HEK293 (cell line): ENCODE measurements around the gene FCHO2.
A peak's percentile ranks its signal among the peaks of the same experiment; 100 is the strongest.

Experiments used
- CTCF ChIA-PET: fragments of 350-600 bp; formaldehyde crosslinking; extraction: SDS; loops from one replicate; lab custom pipeline; 2021; ENCODE audit warnings: antibody characterized with exemption; lab: Yijun Ruan, JAX
- POLR2A ChIA-PET: fragments of 300-600 bp; formaldehyde crosslinking; extraction: SDS; loops from one replicate; lab custom pipeline; 2020; ENCODE audit warnings: antibody characterized with exemption, inconsistent platforms; lab: Yijun Ruan, JAX
- H3K27ac ChIP-seq: fragments of 200-500 bp; sonication (Bioruptor generic); 2 replicates; pipeline ENCODE4 v1.5.1; 2014; ENCODE audit warnings: low read depth, low read length, control low read depth, inconsistent platforms; ENCODE audit errors: extremely low read depth
- H3K36me3 ChIP-seq, 2 experiments: fragments of 200-500 bp in 1 of 2; sonication (Bioruptor generic) in 1 of 2; 1 replicate in 1 of 2; 2 replicates in 1 of 2; pipeline ENCODE4 v1.5.1; 2014 to 2017; ENCODE audit warnings: inconsistent platforms in 2 of 2, low read length in 2 of 2; ENCODE audit not compliant: control insufficient read depth in 2 of 2, insufficient read depth in 1 of 2
- H3K4me1 ChIP-seq: fragments of 200-500 bp; sonication (Bioruptor generic); 2 replicates; pipeline ENCODE4 v1.5.1; 2014; ENCODE audit warnings: mild to moderate bottlenecking, low read length, inconsistent platforms; ENCODE audit not compliant: control insufficient read depth, insufficient read depth
- H3K4me3 ChIP-seq: 2 replicates; pipeline ENCODE4 v1.5.1; 2011; ENCODE audit warnings: low read depth, mild to moderate bottlenecking, control low read depth, low read length, moderate library complexity
- H3K9me3 ChIP-seq: fragments of 200-500 bp; sonication (Bioruptor generic); 2 replicates; pipeline ENCODE4 v1.5.1; 2014; ENCODE audit warnings: low read depth, low read length, inconsistent platforms; ENCODE audit not compliant: control insufficient read depth, insufficient read depth
- KLF8 ChIP-seq: fragments of 450-650 bp; formaldehyde crosslinking; IDR thresholded peaks from 2 replicates; pipeline ENCODE4 v1.5.1; 2016; ENCODE audit warnings: missing biosample characterization, missing genetic modification characterization
- ZBTB17 ChIP-seq: fragments of 450-650 bp; formaldehyde crosslinking; IDR thresholded peaks from 2 replicates; pipeline ENCODE4 v1.5.1; 2016; ENCODE audit warnings: missing biosample characterization, missing genetic modification characterization
- ZNF157 ChIP-seq: fragments of 450-650 bp; formaldehyde crosslinking; IDR thresholded peaks from 2 replicates; pipeline ENCODE4 v1.5.1; 2016; ENCODE audit warnings: missing biosample characterization, missing genetic modification characterization
- ZNF169 ChIP-seq: fragments of 450-650 bp; formaldehyde crosslinking; IDR thresholded peaks from 2 replicates; pipeline ENCODE4 v1.5.1; 2016; ENCODE audit warnings: missing biosample characterization, missing genetic modification characterization
- ZNF2 ChIP-seq: fragments of 450-650 bp; formaldehyde crosslinking; IDR thresholded peaks from 2 replicates; pipeline ENCODE4 v1.5.1; 2016; ENCODE audit warnings: missing biosample characterization, missing genetic modification characterization
- ZNF335 ChIP-seq: fragments of 450-650 bp; formaldehyde crosslinking; conservative IDR thresholded peaks from 2 replicates; pipeline ENCODE4 v1.5.1; 2016; ENCODE audit warnings: missing biosample characterization, missing genetic modification characterization
- ZNF341 ChIP-seq: fragments of 450-650 bp; formaldehyde crosslinking; IDR thresholded peaks from 2 replicates; pipeline ENCODE4; 2016; ENCODE audit warnings: low read depth, missing biosample characterization, missing genetic modification characterization
- ZNF501 ChIP-seq: fragments of 450-650 bp; formaldehyde crosslinking; IDR thresholded peaks from 2 replicates; pipeline ENCODE4 v1.5.1; 2016; ENCODE audit warnings: missing biosample characterization, missing genetic modification characterization
- ZNF660 ChIP-seq: fragments of 450-650 bp; IDR thresholded peaks from 2 replicates; pipeline ENCODE4 v1.5.1; 2018; ENCODE audit warnings: missing biosample characterization, mild to moderate bottlenecking, missing genetic modification characterization
- TF ChIP-seq, protein P1 (sequence below): fragments of 450-650 bp; formaldehyde crosslinking; IDR thresholded peaks from 2 replicates; pipeline ENCODE4 v1.5.1; 2016; ENCODE audit warnings: missing biosample characterization, missing genetic modification characterization, borderline replicate concordance
- TF ChIP-seq, protein P2 (sequence below): fragments of 450-650 bp; formaldehyde crosslinking; IDR thresholded peaks from 2 replicates; pipeline ENCODE4 v1.5.1; 2016; ENCODE audit warnings: missing biosample characterization, missing genetic modification characterization
- TF ChIP-seq, protein P3 (sequence below): fragments of 450-650 bp; formaldehyde crosslinking; IDR thresholded peaks from 2 replicates; pipeline ENCODE4 v1.5.1; 2016; ENCODE audit warnings: missing biosample characterization, missing genetic modification characterization
- TF ChIP-seq, protein P4 (sequence below): fragments of 450-650 bp; formaldehyde crosslinking; IDR thresholded peaks from 2 replicates; pipeline ENCODE4 v1.5.1; 2017; ENCODE audit warnings: missing biosample characterization, mild to moderate bottlenecking, missing genetic modification characterization, moderate library complexity
- TF ChIP-seq, protein P5 (sequence below): fragments of 450-650 bp; formaldehyde crosslinking; IDR thresholded peaks from 2 replicates; pipeline ENCODE4 v1.5.1; 2016; ENCODE audit warnings: missing biosample characterization, missing genetic modification characterization
- TF ChIP-seq, protein P6 (sequence below): fragments of 450-650 bp; formaldehyde crosslinking; IDR thresholded peaks from 2 replicates; pipeline ENCODE4 v1.5.1; 2016; ENCODE audit warnings: missing biosample characterization, missing genetic modification characterization, borderline replicate concordance
- TF ChIP-seq, protein P7 (sequence below): fragments of 450-650 bp; formaldehyde crosslinking; conservative IDR thresholded peaks from 2 replicates; pipeline ENCODE4 v1.5.1; 2016; ENCODE audit warnings: low read depth, missing biosample characterization, missing genetic modification characterization

FCHO2 gene

DNA sequence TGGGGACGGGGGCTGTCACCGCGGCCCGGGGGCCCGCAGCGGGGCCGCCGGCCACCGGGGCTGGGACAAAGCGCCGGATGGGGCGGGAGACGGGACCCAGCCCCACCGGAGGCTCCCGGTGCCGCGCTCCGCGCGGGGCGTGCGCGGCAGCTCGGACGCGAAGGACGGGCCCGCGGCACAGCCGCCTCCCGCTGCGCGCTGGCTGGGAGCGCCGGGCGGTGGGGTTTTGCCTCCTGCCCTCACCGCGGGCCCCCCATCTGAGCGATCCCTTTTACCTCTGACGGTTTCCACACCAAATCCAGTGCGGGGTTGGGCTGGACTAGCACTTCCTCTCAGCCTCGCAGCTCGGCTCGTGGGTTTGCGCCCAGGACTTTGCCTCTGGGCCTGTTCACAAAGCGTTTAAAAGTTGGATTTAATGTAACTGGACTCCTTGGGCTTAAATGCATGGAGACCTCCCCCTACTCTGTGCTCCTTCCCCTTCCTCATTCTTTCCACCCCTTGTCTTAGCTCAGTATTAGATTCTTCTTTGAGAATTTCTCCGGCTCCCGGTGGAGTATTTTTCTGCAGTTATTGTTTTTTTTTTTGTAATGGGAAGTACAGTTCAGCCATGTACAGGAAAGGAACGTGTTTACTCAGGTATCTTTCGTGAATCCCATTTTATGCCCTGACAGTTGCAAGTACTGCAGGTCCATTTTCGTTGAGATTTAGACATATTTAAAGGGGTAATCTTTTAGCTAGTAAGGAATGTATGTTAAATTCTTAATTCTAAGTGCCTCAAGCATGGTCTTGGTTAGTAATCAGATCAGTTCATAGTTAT lies 691 bp downstream of the FCHO2 start:
- H3K27ac ChIP-seq: peak overlapping the region; percentile 97
- no peaks in the 10 kb centered on the region for H3K9me3 ChIP-seq
- ChIA-PET CTCF (interaction anchor here (0.5 to 1.1 kb wide), 9 partner anchors 35 to 784 kb away, joined by 3 to 5 read pairs (median 3); no protein-coding TSS in a partner anchor), POLR2A (interaction anchor here (0.6 to 1.5 kb wide), 8 partner anchors 12 to 492 kb away, joined by 3 to 6 read pairs (median 4); partner anchors contain the start of gene FOXD1)
- no peaks in the 10 kb centered on the region; the same call in 1 of the 2 replicates for H3K4me1 ChIP-seq
- peak overlapping the region; percentile 83 for H3K4me3 ChIP-seq
- peaks cover 0 to 3% of the 10 kb centered on the region in 2 experiments; a peak in 1 of 3 replicates for H3K36me3 ChIP-seq
- TF ChIP-seq ZNF335 (tag by site-specific recombination) (peak; percentile 51), ZNF660 (tag by site-specific recombination) (peak; percentile 15; the same call in 1 of the 2 replicates), ZNF169 (tag by site-specific recombination) (no peak), ZNF157 (tag by site-specific recombination) (no peak), ZNF2 (tag by site-specific recombination) (0 out of 2 replicates have a peak, but pooled peaks have one; percentile 17), ZBTB17 (tag by site-specific recombination) (peak; percentile 59), ZNF501 (tag by site-specific recombination) (0 out of 2 replicates have a peak, but pooled peaks have one; percentile 24), KLF8 (tag by site-specific recombination) (no peak), ZNF341 (tag by site-specific recombination) (peak; percentile 50)
- TF ChIP-seq, protein P1, sequence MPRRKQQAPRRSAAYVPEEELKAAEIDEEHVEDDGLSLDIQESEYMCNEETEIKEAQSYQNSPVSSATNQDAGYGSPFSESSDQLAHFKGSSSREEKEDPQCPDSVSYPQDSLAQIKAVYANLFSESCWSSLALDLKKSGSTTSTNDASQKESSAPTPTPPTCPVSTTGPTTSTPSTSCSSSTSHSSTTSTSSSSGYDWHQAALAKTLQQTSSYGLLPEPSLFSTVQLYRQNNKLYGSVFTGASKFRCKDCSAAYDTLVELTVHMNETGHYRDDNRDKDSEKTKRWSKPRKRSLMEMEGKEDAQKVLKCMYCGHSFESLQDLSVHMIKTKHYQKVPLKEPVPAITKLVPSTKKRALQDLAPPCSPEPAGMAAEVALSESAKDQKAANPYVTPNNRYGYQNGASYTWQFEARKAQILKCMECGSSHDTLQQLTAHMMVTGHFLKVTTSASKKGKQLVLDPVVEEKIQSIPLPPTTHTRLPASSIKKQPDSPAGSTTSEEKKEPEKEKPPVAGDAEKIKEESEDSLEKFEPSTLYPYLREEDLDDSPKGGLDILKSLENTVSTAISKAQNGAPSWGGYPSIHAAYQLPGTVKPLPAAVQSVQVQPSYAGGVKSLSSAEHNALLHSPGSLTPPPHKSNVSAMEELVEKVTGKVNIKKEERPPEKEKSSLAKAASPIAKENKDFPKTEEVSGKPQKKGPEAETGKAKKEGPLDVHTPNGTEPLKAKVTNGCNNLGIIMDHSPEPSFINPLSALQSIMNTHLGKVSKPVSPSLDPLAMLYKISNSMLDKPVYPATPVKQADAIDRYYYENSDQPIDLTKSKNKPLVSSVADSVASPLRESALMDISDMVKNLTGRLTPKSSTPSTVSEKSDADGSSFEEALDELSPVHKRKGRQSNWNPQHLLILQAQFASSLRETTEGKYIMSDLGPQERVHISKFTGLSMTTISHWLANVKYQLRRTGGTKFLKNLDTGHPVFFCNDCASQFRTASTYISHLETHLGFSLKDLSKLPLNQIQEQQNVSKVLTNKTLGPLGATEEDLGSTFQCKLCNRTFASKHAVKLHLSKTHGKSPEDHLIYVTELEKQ: no peak
- TF ChIP-seq, protein P2, sequence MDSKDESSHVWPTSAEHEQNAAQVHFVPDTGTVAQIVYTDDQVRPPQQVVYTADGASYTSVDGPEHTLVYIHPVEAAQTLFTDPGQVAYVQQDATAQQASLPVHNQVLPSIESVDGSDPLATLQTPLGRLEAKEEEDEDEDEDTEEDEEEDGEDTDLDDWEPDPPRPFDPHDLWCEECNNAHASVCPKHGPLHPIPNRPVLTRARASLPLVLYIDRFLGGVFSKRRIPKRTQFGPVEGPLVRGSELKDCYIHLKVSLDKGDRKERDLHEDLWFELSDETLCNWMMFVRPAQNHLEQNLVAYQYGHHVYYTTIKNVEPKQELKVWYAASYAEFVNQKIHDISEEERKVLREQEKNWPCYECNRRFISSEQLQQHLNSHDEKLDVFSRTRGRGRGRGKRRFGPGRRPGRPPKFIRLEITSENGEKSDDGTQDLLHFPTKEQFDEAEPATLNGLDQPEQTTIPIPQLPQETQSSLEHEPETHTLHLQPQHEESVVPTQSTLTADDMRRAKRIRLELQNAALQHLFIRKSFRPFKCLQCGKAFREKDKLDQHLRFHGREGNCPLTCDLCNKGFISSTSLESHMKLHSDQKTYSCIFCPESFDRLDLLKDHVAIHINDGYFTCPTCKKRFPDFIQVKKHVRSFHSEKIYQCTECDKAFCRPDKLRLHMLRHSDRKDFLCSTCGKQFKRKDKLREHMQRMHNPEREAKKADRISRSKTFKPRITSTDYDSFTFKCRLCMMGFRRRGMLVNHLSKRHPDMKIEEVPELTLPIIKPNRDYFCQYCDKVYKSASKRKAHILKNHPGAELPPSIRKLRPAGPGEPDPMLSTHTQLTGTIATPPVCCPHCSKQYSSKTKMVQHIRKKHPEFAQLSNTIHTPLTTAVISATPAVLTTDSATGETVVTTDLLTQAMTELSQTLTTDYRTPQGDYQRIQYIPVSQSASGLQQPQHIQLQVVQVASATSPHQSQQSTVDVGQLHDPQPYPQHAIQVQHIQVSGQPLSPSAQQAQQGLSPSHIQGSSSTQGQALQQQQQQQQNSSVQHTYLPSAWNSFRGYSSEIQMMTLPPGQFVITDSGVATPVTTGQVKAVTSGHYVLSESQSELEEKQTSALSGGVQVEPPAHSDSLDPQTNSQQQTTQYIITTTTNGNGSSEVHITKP (tag by site-specific recombination): peak; percentile 97
- TF ChIP-seq, protein P3, sequence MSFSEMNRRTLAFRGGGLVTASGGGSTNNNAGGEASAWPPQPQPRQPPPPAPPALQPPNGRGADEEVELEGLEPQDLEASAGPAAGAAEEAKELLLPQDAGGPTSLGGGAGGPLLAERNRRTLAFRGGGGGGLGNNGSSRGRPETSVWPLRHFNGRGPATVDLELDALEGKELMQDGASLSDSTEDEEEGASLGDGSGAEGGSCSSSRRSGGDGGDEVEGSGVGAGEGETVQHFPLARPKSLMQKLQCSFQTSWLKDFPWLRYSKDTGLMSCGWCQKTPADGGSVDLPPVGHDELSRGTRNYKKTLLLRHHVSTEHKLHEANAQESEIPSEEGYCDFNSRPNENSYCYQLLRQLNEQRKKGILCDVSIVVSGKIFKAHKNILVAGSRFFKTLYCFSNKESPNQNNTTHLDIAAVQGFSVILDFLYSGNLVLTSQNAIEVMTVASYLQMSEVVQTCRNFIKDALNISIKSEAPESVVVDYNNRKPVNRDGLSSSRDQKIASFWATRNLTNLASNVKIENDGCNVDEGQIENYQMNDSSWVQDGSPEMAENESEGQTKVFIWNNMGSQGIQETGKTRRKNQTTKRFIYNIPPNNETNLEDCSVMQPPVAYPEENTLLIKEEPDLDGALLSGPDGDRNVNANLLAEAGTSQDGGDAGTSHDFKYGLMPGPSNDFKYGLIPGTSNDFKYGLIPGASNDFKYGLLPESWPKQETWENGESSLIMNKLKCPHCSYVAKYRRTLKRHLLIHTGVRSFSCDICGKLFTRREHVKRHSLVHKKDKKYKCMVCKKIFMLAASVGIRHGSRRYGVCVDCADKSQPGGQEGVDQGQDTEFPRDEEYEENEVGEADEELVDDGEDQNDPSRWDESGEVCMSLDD (tag by site-specific recombination): peak; percentile 17; the same call in 1 of the 2 replicates
- TF ChIP-seq, protein P4, sequence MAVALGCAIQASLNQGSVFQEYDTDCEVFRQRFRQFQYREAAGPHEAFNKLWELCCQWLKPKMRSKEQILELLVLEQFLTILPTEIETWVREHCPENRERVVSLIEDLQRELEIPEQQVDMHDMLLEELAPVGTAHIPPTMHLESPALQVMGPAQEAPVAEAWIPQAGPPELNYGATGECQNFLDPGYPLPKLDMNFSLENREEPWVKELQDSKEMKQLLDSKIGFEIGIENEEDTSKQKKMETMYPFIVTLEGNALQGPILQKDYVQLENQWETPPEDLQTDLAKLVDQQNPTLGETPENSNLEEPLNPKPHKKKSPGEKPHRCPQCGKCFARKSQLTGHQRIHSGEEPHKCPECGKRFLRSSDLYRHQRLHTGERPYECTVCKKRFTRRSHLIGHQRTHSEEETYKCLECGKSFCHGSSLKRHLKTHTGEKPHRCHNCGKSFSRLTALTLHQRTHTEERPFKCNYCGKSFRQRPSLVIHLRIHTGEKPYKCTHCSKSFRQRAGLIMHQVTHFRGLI (tag by site-specific recombination): peak; percentile 48
- TF ChIP-seq, protein P5, sequence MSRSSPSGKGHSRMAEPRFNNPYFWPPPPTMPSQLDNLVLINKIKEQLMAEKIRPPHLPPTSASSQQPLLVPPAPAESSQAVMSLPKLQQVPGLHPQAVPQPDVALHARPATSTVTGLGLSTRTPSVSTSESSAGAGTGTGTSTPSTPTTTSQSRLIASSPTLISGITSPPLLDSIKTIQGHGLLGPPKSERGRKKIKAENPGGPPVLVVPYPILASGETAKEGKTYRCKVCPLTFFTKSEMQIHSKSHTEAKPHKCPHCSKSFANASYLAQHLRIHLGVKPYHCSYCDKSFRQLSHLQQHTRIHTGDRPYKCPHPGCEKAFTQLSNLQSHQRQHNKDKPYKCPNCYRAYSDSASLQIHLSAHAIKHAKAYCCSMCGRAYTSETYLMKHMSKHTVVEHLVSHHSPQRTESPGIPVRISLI (tag by site-specific recombination): 0 out of 2 replicates have a peak, but pooled peaks have one; percentile 53
- TF ChIP-seq, protein P6, sequence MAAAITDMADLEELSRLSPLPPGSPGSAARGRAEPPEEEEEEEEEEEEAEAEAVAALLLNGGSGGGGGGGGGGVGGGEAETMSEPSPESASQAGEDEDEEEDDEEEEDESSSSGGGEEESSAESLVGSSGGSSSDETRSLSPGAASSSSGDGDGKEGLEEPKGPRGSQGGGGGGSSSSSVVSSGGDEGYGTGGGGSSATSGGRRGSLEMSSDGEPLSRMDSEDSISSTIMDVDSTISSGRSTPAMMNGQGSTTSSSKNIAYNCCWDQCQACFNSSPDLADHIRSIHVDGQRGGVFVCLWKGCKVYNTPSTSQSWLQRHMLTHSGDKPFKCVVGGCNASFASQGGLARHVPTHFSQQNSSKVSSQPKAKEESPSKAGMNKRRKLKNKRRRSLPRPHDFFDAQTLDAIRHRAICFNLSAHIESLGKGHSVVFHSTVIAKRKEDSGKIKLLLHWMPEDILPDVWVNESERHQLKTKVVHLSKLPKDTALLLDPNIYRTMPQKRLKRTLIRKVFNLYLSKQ (tag by site-specific recombination): no peak
- TF ChIP-seq, protein P7, sequence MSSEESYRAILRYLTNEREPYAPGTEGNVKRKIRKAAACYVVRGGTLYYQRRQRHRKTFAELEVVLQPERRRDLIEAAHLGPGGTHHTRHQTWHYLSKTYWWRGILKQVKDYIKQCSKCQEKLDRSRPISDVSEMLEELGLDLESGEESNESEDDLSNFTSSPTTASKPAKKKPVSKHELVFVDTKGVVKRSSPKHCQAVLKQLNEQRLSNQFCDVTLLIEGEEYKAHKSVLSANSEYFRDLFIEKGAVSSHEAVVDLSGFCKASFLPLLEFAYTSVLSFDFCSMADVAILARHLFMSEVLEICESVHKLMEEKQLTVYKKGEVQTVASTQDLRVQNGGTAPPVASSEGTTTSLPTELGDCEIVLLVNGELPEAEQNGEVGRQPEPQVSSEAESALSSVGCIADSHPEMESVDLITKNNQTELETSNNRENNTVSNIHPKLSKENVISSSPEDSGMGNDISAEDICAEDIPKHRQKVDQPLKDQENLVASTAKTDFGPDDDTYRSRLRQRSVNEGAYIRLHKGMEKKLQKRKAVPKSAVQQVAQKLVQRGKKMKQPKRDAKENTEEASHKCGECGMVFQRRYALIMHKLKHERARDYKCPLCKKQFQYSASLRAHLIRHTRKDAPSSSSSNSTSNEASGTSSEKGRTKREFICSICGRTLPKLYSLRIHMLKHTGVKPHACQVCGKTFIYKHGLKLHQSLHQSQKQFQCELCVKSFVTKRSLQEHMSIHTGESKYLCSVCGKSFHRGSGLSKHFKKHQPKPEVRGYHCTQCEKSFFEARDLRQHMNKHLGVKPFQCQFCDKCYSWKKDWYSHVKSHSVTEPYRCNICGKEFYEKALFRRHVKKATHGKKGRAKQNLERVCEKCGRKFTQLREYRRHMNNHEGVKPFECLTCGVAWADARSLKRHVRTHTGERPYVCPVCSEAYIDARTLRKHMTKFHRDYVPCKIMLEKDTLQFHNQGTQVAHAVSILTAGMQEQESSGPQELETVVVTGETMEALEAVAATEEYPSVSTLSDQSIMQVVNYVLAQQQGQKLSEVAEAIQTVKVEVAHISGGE: 0 out of 2 replicates have a peak, but pooled peaks have one; percentile 11
